ENCODE results near the gene RSPH9.
"Not testable (repeated sequence)": the region's sequence is repeated elsewhere in the genome, so short reads cannot be mapped to it uniquely, and the experiment has no call there.

Gene RSPH9

GRCh38 chr6:43635387-43636307 is 9.2 kb upstream of the RSPH9 start, which contains the start of gene MAD2L1BP:
Gene MAD2L1BP (plus strand): TSS chr6:43635840. CDS start chr6:43635876, 36 bp downstream.
- TF ChIP-seq CTCF (IDR thresholded peaks at IDR 0.05; ENCODE audit: control insufficient read depth, extremely low read depth, insufficient read depth): no peak
- no peak for DNase-seq (ENCODE audit: low read depth)
- peak within 1 kb of the TSS; percentile 73 for H3K4me3 ChIP-seq (ENCODE audit: low read depth, low read length)

GRCh38 chr6:43636308-43636659 is 8.6 kb upstream of the RSPH9 start:
- TF ChIP-seq CTCF (IDR thresholded peaks at IDR 0.05; ENCODE audit: control insufficient read depth, extremely low read depth, insufficient read depth): no peak
- no peak for DNase-seq (ENCODE audit: low read depth)
- H3K4me3 ChIP-seq (ENCODE audit: low read depth, low read length): peak overlapping the region; percentile 73

GRCh38 chr6:43639984-43640800 is 4.6 kb upstream of the RSPH9 start:
- no peak for TF ChIP-seq CTCF (IDR thresholded peaks at IDR 0.05; ENCODE audit: control insufficient read depth, extremely low read depth, insufficient read depth)
- H3K4me3 ChIP-seq (ENCODE audit: low read depth, low read length): no peak overlapping the region
- no peak for DNase-seq (ENCODE audit: low read depth)

GRCh38 chr6:43645613-43645964 is 753 bp downstream of the RSPH9 start:
- H3K4me3 ChIP-seq (ENCODE audit: low read depth, low read length): no peak overlapping the region
- TF ChIP-seq CTCF (IDR thresholded peaks at IDR 0.05; ENCODE audit: control insufficient read depth, extremely low read depth, insufficient read depth): no peak
- DNase-seq (ENCODE audit: low read depth): no peak

- no peak overlapping the region for H3K4me3 ChIP-seq (ENCODE audit: low read depth, low read length)
- no peak for TF ChIP-seq CTCF (IDR thresholded peaks at IDR 0.05; ENCODE audit: control insufficient read depth, extremely low read depth, insufficient read depth)
- DNase-seq (ENCODE audit: low read depth): no peak
Measured at GRCh38 chr6:43647613-43648012, 2.8 kb downstream of the RSPH9 start.

GRCh38 chr6:43648248-43648647 is 3.4 kb downstream of the RSPH9 start:
- no peak for TF ChIP-seq CTCF (IDR thresholded peaks at IDR 0.05; ENCODE audit: control insufficient read depth, extremely low read depth, insufficient read depth)
- no peak overlapping the region for H3K4me3 ChIP-seq (ENCODE audit: low read depth, low read length)
- no peak for DNase-seq (ENCODE audit: low read depth)

GRCh38 chr6:43652822-43653221 is 8.0 kb downstream of the RSPH9 start:
- H3K4me3 ChIP-seq (ENCODE audit: low read depth, low read length); DNase-seq (ENCODE audit: low read depth): not testable (repeated sequence)

Measured in LNCaP clone FGC (cell line).